ENCODE measurements around the gene ZNF608.
A peak's percentile ranks its signal among the peaks of the same experiment; 100 is the strongest.

ZNF608 gene

DNA sequence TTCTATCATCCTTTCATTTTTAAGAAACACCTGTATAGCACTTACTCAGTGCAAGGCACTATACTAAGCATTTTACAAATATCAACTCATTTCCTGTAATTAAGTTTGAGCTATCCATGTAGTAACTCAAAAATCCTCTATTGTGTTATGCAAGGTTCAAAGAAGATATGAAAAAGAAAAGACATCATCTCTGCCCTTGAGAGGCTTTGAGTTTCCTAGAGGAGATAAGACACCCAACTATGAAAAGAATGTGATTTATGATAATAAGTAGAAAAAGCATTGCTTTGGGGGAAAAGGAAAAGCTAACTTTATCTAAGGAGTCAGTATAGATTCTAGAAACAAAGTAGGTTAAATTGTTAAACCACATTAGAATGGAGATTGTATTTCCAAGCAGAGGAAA lies 14.2 kb upstream of the ZNF608 start:
- H4K20me1 ChIP-seq: no peaks in the 10 kb centered on the region
- H3K36me3 ChIP-seq: no peaks in the 10 kb centered on the region
- H3K9me3 ChIP-seq (replicated peaks in 1 of 11): peaks cover 0 to 15% (median 3%) of the 10 kb centered on the region in 11 experiments; a peak in 9 of 22 replicates
- no peak for TF ChIP-seq Cebpa-rat (IDR thresholded peaks at IDR 0.05)
- H3K4me2 ChIP-seq: no peak overlapping the region
- no peak overlapping the region for H3K4me3 ChIP-seq
- no peak overlapping the region for H3K9ac ChIP-seq
- H3K4me1 ChIP-seq: peaks cover 0 to 6% (median 0%) of the 10 kb centered on the region in 10 experiments; a peak in 1 of 20 replicates
- no peak overlapping the region for H3K27ac ChIP-seq
- no peaks in the 10 kb centered on the region for H3K27me3 ChIP-seq

DNA sequence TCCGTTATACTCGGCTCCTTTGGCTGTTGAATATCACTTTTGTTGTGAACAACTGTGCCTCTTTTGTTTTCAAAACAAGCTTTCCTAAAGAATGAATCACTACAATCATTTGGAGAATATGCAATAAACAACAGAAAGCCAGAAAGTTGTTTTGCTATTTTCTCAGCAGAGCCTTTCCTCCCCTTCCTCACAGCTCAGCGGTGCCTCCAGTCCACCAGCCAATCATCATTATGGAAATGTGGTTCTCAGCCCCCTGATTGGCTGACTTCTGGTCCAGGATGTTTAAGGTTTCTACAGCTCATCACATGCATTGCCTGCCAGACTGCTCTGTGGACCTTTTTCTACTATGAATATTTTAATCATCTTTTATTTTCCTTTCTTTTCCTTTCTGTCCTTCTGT lies 9.1 kb upstream of the ZNF608 start:
- H3K4me1 ChIP-seq: peaks cover 0 to 11% (median 3%) of the 10 kb centered on the region in 10 experiments; a peak in 10 of 20 replicates
- H3K4me3 ChIP-seq: no peak overlapping the region
- H3K9me3 ChIP-seq (replicated peaks in 1 of 11): peaks cover 0 to 22% (median 0%) of the 10 kb centered on the region in 11 experiments; a peak in 9 of 22 replicates
- no peaks in the 10 kb centered on the region for H4K20me1 ChIP-seq
- H3K9ac ChIP-seq: no peak overlapping the region
- no peak overlapping the region for H3K4me2 ChIP-seq
- H3K27me3 ChIP-seq: no peaks in the 10 kb centered on the region
- no peaks in the 10 kb centered on the region for H3K36me3 ChIP-seq
- TF ChIP-seq Cebpa-rat (IDR thresholded peaks at IDR 0.05): no peak
- no peak overlapping the region for H3K27ac ChIP-seq

GRCh38 chr5:124755041-124755440 lies 8.6 kb upstream of the ZNF608 start:
- Histone ChIP-seq H3K9ac (no peak overlapping the region), H3K36me3 (no peaks in the 10 kb centered on the region), H3K4me2 (no peak overlapping the region), H3K27me3 (no peaks in the 10 kb centered on the region), H3K4me3 (no peak overlapping the region), H3K9me3 (replicated peaks in 1 of 11) (peaks cover 0 to 22% (median 0%) of the 10 kb centered on the region in 11 experiments; a peak in 9 of 22 replicates), H3K4me1 (peaks cover 0 to 16% (median 7%) of the 10 kb centered on the region in 10 experiments; a peak in 13 of 20 replicates), H4K20me1 (no peaks in the 10 kb centered on the region), H3K27ac (no peak overlapping the region)
- no peak for TF ChIP-seq Cebpa-rat (IDR thresholded peaks at IDR 0.05)

DNA sequence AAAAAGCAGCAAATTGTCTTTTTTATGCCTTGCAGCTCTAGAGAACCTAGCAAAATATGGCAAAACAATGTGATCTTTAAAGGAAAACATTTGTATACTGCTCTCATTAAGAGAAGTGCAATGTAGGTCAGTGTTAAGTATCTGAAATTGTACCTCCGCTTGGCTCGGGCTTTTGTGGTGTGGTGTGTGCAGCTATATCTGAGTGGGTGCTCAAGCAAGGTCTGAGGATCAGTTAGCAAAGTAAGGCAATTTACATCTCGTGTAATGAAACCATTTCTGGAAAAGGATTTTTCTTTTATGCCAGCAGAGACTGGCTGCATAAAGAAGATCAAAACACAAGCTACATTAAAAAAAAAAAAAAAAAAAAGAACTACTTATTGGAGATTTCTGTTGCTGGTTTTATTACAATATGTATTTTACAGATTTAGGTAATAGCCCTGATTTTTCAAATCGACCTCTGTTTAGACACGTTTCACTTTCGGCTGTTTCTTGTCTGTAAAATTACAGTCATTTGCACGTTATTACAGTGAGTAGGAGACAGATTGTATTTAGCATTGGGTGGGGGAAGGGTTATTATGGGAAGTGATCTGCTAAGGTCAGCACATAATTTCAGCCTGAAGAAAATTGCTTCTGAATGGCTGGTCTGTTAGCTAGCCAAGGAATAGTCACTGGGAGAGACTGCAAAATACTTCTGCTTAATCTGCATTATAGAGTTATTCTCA lies 7.9 kb upstream of the ZNF608 start:
- Histone ChIP-seq H3K9me3 (replicated peaks in 1 of 11) (peaks cover 0 to 22% (median 0%) of the 10 kb centered on the region in 11 experiments; a peak in 9 of 22 replicates), H4K20me1 (no peaks in the 10 kb centered on the region), H3K27ac (no peak overlapping the region), H3K4me1 (peaks cover 4 to 23% (median 13%) of the 10 kb centered on the region in 10 experiments), H3K4me3 (no peak overlapping the region), H3K36me3 (no peaks in the 10 kb centered on the region), H3K27me3 (no peaks in the 10 kb centered on the region), H3K9ac (no peak overlapping the region), H3K4me2 (no peak overlapping the region)
- TF ChIP-seq Cebpa-rat (IDR thresholded peaks at IDR 0.05): no peak

DNA sequence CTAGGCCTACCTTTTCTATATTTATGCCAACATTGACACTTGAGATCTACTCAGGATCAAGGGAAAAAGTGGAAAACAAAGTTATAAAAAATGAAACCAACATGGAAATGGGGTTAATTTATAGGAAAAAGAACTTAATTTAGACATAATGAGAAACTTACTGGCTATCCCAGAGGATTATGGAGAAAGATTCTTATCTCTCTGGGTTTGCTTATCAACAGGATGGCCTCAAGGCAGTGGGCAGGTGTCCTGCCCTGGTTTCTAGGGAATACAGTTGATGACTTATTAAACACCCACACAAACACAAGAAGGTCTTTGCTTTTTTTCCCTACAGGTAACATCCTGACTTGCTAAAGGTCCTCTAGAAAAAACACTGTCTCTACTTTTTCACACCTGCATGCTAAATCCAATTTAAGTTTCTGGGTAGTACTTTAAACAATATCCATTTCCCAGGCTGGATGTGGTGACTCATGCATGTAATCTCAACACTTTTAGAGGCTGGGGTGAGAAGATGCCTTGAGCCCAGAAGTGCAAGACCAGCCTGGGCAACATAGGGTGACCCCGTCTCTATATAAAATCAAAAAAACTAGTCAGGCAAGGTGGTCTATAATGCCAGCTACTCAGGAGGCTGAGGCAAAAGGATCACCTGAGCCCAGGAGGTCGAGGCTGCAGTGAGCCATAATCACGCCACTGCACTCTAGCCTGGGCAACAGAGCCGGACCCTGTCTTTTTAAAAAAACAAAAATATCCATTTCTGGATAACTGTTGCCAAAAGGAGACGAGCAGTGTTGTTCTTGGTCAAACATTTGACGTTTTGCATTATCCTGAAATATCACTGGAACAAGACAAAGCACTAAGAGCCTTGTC lies 6.6 kb upstream of the ZNF608 start:
- Histone ChIP-seq H3K9ac (no peak overlapping the region), H3K9me3 (replicated peaks in 1 of 11) (peaks cover 0 to 16% (median 0%) of the 10 kb centered on the region in 11 experiments; a peak in 7 of 22 replicates), H3K27ac (no peak overlapping the region), H3K4me1 (peaks cover 4 to 24% (median 15%) of the 10 kb centered on the region in 10 experiments), H3K27me3 (no peaks in the 10 kb centered on the region), H3K4me2 (no peak overlapping the region), H3K36me3 (no peaks in the 10 kb centered on the region), H3K4me3 (no peak overlapping the region), H4K20me1 (no peaks in the 10 kb centered on the region)
- no peak for TF ChIP-seq Cebpa-rat (IDR thresholded peaks at IDR 0.05)

- no peak overlapping the region for H3K4me3 ChIP-seq
- no peaks in the 10 kb centered on the region for H4K20me1 ChIP-seq
- H3K9me3 ChIP-seq (replicated peaks in 1 of 11): peaks cover 0 to 16% (median 0%) of the 10 kb centered on the region in 11 experiments; a peak in 6 of 22 replicates
- no peak overlapping the region for H3K27ac ChIP-seq
- no peaks in the 10 kb centered on the region for H3K27me3 ChIP-seq
- peaks cover 6 to 24% (median 18%) of the 10 kb centered on the region in 10 experiments for H3K4me1 ChIP-seq
- H3K9ac ChIP-seq: no peak overlapping the region
- no peak for TF ChIP-seq Cebpa-rat (IDR thresholded peaks at IDR 0.05)
- H3K36me3 ChIP-seq: no peaks in the 10 kb centered on the region
- peak overlapping the region in 6 of 11 experiments; percentile 9 to 97 (median 95); a peak in 5 of 22 replicates for H3K4me2 ChIP-seq
These were observed 4.6 kb upstream of the ZNF608 start for GRCh38 chr5:124751031-124751430.

- peak overlapping the region; percentile 60 to 98 (median 76) for H3K4me3 ChIP-seq
- peaks cover 0 to 4% (median 0%) of the 10 kb centered on the region in 11 experiments; a peak in 3 of 22 replicates for H4K20me1 ChIP-seq
- H3K9ac ChIP-seq: peak overlapping the region; percentile 68 to 90 (median 86); a peak in 21 of 22 replicates
- peak overlapping the region; percentile 43 to 92 (median 88); a peak in 21 of 22 replicates for H3K27ac ChIP-seq
- H3K4me1 ChIP-seq: peaks cover 15 to 42% (median 29%) of the 10 kb centered on the region in 10 experiments
- peak overlapping the region; percentile 92 to 100 (median 96) for H3K4me2 ChIP-seq
- TF ChIP-seq Cebpa-rat (IDR thresholded peaks at IDR 0.05): no peak
- peaks cover 0 to 9% (median 0%) of the 10 kb centered on the region in 11 experiments; a peak in 2 of 22 replicates for H3K36me3 ChIP-seq
- H3K9me3 ChIP-seq (replicated peaks in 1 of 11): peaks cover 0 to 16% (median 0%) of the 10 kb centered on the region in 11 experiments; a peak in 6 of 22 replicates
- H3K27me3 ChIP-seq: peaks cover 0 to 12% (median 0%) of the 10 kb centered on the region in 11 experiments; a peak in 3 of 22 replicates
These were observed 2.5 kb upstream of the ZNF608 start for GRCh38 chr5:124748687-124749594.
